GM12801 (cell line): ENCODE data around the gene MRPL55.

Source experiments
- CTCF ChIP-seq: IDR thresholded peaks from one replicate; pipeline ENCODE4 v1.5.1; 2011; ENCODE audit warnings: control low read depth; ENCODE audit not compliant: insufficient read length; ENCODE audit errors: extremely low read depth

MRPL55 gene

GRCh38 chr1:228107636-228108035, 1.5 kb downstream of the MRPL55 start:
- TF ChIP-seq CTCF: no peak

- no peak for TF ChIP-seq CTCF
Observed at GRCh38 chr1:228106800-228107054, 2.4 kb downstream of the MRPL55 start.

GRCh38 chr1:228105996-228106799, 2.9 kb downstream of the MRPL55 start:
- no peak for TF ChIP-seq CTCF

GRCh38 chr1:228105270-228105995, 3.7 kb downstream of the MRPL55 start:
- no peak for TF ChIP-seq CTCF

GRCh38 chr1:228104526-228105269, 4.4 kb downstream of the MRPL55 start:
- TF ChIP-seq CTCF: no peak

GRCh38 chr1:228102791-228103620, 6.1 kb downstream of the MRPL55 start, which contains the start of gene C1orf35:
Gene C1orf35 (minus strand): TSS chr1:228103325. CDS start chr1:228103227, 98 bp downstream.
- no peak for TF ChIP-seq CTCF
